SK-N-SH treated with all-trans-retinoic acid at 6 μM for 48 hours (cell line): ENCODE results near the gene PDC.

ENCODE experiments used
- ZNF565 ChIP-seq: fragments of 450-650 bp; formaldehyde crosslinking; conservative IDR thresholded peaks from 2 replicates; pipeline ENCODE4 v1.5.0; 2020; ENCODE audit warnings: low read depth, mild to moderate bottlenecking, moderate library complexity
- TF ChIP-seq, protein P1 (sequence below): fragments of 250-450 bp; sonication (Bioruptor Pico); IDR thresholded peaks from 2 replicates; pipeline ENCODE4 v1.8.0; 2020; ENCODE audit warnings: mild to moderate bottlenecking, moderate library complexity, borderline replicate concordance

DNA sequence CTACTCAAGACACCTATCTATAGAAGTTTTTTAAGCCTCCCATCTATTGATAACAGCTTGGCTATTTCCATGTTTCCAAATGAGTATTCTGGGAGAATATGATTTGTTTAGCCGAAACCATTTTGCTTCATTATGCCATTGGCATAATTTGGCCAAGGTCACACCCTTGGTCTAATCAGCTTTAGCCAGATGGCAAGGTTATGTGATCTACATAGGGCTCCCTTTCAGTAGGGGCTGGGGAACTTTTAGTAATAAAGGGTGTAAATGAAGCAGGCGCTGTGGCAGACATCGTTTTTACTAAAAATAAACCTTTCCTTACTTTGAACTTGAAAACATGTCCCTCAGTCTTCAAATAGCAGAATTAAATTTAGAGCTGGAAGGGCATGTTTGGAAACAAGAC is 3.0 kb upstream of the PDC start:
- TF ChIP-seq ZNF565 (CRISPR knock-in tag) = no peak
- TF ChIP-seq, protein P1, sequence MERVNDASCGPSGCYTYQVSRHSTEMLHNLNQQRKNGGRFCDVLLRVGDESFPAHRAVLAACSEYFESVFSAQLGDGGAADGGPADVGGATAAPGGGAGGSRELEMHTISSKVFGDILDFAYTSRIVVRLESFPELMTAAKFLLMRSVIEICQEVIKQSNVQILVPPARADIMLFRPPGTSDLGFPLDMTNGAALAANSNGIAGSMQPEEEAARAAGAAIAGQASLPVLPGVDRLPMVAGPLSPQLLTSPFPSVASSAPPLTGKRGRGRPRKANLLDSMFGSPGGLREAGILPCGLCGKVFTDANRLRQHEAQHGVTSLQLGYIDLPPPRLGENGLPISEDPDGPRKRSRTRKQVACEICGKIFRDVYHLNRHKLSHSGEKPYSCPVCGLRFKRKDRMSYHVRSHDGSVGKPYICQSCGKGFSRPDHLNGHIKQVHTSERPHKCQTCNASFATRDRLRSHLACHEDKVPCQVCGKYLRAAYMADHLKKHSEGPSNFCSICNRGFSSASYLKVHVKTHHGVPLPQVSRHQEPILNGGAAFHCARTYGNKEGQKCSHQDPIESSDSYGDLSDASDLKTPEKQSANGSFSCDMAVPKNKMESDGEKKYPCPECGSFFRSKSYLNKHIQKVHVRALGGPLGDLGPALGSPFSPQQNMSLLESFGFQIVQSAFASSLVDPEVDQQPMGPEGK = no peak
